NCI-H345 treated with DMSO at 0.1 percent for 48 hours (cell line): ENCODE measurements around the gene NPIPA2.
"Not testable (repeated sequence)": the region's sequence is repeated elsewhere in the genome, so short reads cannot be mapped to it uniquely, and the experiment has no call there.

Experiments used
- DNase-seq: peaks from one replicate; lab custom pipeline; 2025; ENCODE audit not compliant: unreplicated experiment; lab: John Stamatoyannopoulos, UW

The NPIPA2 gene

DNA sequence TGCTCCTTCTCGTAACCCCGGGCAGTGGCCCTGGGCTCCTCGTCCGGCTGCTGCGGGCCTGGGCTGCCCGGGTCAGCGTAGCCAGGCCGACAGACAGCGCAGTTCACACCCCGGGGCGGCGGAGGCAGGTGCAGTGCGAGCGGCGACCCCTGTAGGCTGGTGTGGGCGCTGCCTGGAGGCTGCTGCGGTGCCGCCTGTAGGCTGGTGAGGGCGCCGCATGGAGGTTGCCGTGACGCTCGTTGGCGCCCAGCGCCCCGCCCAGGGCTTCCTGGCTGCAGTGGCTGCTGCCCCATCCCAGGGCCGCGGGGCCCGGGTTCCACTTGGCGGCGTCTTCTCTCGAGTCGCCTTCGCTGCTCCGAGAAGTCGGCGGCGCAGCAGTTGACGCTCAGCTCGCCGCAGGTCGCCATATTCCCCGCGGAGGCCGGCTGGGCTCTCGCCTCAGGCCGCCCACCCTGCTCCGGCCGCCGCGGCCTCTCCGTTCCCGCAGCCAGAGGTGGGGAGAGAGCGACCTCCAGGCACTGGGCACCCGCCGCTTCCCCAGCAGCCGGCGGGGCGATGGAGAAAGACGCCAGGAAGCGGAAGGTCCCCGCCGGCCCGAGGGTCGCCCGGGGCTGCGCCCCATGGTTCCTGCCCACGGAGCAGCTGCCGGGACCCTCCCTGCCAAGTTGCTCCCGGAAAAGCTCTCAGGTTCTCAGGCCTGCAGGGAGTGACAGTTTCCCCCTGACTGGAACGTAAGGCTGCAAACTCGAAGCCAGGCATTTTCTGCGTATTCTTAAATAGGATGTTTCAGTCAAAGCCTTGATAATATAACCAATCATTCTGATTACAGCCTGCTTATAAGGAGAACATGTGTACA lies at the start of gene NPIPA2:
Gene NPIPA2, plus strand, starts transcription at position 261 of the 856 bp plus-strand sequence. CDS start 5,533 bp downstream, outside the sequence.
- DNase-seq = not testable (repeated sequence)

GRCh38 chr16:14694129-14694528 lies 48.2 kb upstream of the NPIPA2 start, which contains the start of gene PLA2G10:
Gene PLA2G10, minus strand, starts transcription at chr16:14694308. Its CDS starts 79 bp downstream, at chr16:14694229.
- DNase-seq = not testable (repeated sequence)

- not testable (repeated sequence) for DNase-seq
Measured at GRCh38 chr16:14701859-14702258, 40.5 kb upstream of the NPIPA2 start.

- not testable (repeated sequence) for DNase-seq
Measured at GRCh38 chr16:14702672-14703071, 39.7 kb upstream of the NPIPA2 start.

- not testable (repeated sequence) for DNase-seq
Measured at GRCh38 chr16:14703156-14704011, 38.9 kb upstream of the NPIPA2 start, which contains the start of gene NPIPA3. Gene NPIPA3, plus strand, starts transcription at chr16:14703411. Its CDS starts 5,533 bp downstream, at chr16:14708944.

DNA sequence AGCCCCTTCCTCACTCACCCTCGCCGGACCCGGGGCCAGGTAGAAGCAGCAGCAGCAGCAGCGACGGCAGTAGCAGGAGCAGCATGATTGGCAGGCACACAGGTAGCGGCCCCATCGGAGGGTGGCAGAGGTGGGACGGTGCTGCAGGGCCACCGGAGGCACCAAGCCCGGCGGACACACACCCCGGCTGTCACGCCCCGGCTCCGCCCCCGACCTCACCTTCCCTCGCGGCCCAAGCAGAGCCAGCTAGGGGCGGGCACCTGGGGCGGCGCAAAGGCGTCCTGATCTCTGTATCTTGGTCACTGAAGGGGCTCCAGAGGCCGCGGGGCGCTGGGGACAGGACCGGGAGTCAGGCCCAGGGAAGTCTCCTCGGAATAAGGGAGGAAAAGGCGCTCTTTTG lies 9.1 kb upstream of the NPIPA2 start:
- DNase-seq = not testable (repeated sequence)

DNA sequence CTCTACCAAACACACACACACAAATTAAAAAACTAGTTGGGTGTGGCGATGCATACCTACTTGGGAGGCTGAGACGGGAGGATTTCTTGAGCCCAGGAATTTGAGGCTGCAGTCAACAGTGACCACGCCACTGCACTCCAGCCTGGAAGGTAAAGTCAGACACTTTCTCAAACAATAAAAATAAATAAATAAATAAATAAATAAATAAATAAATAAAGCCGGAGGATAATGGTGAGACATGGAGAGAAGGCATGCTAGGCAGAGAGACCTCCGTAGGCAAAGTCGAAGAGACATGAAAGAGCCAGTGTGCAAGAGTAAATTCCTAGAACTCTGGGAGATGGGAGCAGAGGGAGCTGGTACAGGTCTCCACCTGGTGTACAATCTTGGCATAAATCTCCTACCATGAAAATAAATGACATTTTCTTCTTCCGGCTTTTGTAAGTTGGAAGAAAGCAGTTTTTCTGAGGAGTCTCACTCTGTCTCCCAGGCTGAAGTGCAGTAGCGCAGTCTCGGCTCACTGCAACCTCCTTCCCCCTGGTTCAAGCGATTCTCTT lies 1.4 kb upstream of the NPIPA2 start:
- DNase-seq = not testable (repeated sequence)

- not testable (repeated sequence) for DNase-seq
Measured at GRCh38 chr16:14741794-14742193, 539 bp upstream of the NPIPA2 start.

GRCh38 chr16:14773654-14774053 lies 31.3 kb downstream of the NPIPA2 start:
- DNase-seq = not testable (repeated sequence)

DNA sequence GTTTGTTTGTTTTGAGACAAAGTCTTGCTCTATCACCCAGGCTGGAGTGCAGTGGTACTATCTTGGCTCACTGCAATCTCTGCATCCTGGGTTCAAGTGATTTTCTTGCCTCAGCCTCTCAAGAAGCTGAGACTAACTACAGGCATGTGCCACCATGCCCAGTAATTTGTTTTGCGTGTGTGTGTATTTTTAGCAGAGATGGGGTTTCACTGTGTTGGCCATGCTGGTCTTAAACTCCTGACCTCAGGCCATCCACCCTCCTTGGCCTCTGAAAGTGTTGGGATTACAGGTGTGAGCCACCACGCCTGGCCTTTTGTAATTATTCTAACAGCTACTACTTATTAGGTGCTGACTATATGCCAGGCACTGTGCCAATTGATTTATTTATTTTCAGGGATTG lies 33.3 kb downstream of the NPIPA2 start:
- not testable (repeated sequence) for DNase-seq

DNA sequence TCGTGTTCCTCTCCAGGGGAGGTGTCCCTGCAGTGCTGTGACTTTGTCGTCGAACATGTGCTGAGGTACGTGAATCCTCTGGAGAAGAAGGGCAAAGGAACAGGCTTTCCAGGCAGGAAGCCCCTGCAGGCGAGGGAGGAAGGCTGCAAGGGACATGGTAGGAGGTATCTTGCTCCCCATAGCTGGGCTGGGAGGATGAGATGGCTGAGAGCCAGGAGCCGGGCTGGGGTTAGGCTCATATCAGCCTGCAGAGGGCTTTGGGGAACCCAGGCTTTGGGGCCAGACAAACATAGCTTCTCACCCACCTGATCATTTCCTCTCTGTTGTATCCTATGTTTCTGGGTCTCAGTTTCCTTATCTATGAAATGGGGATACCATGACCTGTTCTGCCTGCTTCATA lies 34.4 kb downstream of the NPIPA2 start:
- not testable (repeated sequence) for DNase-seq

DNA sequence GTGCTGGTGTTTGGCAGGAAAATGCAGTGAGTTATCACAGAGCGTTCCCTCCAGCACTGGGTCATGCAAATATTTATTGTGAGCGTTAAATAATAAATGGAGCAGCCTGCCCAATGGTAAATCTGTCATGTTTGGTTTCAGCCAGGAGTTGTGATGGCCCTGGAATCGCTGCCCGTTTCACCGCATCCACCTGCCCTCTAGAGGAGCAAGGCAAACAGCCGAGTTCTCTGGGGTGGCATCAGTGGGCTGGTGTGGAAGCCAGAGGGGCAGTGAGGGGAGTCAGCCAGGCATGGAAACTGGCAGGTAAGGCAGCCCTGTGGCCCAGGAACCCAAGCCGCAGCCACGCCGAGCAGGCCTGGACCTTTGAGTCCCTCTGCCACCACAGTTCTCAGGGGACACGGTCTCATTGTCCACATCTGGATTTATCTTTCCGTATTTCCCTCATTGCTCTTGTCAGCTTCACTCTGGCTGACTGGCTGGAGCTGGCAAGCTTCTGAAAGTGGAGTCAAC lies 37.1 kb downstream of the NPIPA2 start:
- DNase-seq = not testable (repeated sequence)

GRCh38 chr16:14786180-14786579 lies 43.8 kb downstream of the NPIPA2 start:
- not testable (repeated sequence) for DNase-seq

DNA sequence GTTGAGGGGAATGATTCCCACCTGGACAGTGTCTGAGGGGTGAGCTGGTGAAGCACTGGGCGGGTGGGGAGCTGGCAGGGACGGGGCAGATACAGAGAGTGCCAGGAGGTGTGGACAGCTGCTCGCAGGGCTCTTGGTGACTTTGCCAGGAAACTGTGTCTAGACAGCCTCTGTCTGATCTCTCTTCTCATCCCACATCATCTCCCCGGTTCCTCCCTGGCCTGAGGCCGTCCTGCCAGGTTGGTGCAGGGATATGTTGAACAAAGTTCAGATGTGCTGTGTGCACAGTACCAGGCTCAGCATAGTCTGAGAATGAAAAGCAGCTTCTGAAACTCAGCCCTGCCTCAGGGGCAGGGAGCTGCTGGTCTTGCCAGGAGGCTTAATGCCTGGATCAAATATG lies 47.2 kb downstream of the NPIPA2 start:
- not testable (repeated sequence) for DNase-seq

DNA sequence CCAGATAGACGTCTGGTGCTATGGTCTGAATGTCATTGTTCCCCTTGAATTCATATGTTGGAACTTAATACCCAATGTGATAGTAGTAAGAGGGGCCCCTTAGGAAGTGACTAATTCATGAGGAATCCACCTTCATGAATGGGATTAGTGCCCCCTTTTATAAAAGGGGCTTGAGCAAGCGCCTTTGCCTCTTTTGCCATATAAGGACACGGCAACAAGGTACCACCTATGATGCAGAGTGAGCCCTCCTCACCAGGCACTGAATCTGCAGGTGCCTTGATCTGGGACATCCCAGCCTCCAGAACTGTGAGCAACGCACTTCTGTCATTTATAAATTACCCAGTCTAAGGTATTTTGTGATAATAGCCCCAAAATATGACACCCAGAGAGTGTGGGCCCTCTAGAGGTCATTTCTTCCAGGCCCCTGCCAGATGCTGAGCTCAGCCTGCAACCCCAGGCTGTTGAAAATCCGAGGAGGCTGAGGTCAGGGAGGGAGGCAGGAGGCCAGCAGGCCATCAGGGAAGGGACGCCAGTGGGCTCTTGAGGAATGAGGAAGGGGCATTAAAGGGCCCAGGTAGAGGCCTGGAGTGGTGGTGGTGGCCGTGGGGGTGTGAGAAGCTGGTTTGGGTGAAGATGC lies 48.1 kb downstream of the NPIPA2 start:
- not testable (repeated sequence) for DNase-seq

GRCh38 chr16:14792914-14793313 lies 50.6 kb downstream of the NPIPA2 start:
- DNase-seq = not testable (repeated sequence)

GRCh38 chr16:14797558-14797957 lies 55.2 kb downstream of the NPIPA2 start:
- DNase-seq = not testable (repeated sequence)

GRCh38 chr16:14803577-14803976 lies 61.2 kb downstream of the NPIPA2 start:
- not testable (repeated sequence) for DNase-seq

GRCh38 chr16:14807184-14807678 lies 64.9 kb downstream of the NPIPA2 start:
- not testable (repeated sequence) for DNase-seq

- not testable (repeated sequence) for DNase-seq
Measured at GRCh38 chr16:14813890-14814289, 71.6 kb downstream of the NPIPA2 start.
